Measurements from ENCODE around the gene HDLBP.

The HDLBP gene

DNA sequence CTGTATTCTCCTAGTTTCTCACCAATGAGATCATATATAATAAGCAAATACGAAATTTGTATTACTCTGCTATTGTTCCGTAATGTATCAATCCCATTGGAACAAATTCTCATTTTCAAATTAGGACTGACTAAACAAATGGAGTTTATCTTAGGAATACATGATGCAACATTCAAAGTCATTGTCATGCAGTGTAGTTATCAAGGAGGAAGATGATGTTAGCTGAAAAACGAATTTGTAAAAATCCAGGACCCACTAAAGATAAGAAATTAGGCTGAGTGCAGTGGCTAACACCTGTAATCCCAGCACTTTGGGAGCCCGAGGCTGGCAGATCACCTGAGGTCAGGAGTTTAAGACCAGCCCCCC lies 15.1 kb upstream of the HDLBP start:
- TF ChIP-seq, protein P1, sequence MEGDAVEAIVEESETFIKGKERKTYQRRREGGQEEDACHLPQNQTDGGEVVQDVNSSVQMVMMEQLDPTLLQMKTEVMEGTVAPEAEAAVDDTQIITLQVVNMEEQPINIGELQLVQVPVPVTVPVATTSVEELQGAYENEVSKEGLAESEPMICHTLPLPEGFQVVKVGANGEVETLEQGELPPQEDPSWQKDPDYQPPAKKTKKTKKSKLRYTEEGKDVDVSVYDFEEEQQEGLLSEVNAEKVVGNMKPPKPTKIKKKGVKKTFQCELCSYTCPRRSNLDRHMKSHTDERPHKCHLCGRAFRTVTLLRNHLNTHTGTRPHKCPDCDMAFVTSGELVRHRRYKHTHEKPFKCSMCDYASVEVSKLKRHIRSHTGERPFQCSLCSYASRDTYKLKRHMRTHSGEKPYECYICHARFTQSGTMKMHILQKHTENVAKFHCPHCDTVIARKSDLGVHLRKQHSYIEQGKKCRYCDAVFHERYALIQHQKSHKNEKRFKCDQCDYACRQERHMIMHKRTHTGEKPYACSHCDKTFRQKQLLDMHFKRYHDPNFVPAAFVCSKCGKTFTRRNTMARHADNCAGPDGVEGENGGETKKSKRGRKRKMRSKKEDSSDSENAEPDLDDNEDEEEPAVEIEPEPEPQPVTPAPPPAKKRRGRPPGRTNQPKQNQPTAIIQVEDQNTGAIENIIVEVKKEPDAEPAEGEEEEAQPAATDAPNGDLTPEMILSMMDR (IDR thresholded peaks at IDR 0.05; ENCODE audit: borderline replicate concordance, insufficient read depth, low read depth, low read length), result no peak
- no peak overlapping the region for H3K4me3 ChIP-seq (ENCODE audit: low read depth, low read length)

DNA sequence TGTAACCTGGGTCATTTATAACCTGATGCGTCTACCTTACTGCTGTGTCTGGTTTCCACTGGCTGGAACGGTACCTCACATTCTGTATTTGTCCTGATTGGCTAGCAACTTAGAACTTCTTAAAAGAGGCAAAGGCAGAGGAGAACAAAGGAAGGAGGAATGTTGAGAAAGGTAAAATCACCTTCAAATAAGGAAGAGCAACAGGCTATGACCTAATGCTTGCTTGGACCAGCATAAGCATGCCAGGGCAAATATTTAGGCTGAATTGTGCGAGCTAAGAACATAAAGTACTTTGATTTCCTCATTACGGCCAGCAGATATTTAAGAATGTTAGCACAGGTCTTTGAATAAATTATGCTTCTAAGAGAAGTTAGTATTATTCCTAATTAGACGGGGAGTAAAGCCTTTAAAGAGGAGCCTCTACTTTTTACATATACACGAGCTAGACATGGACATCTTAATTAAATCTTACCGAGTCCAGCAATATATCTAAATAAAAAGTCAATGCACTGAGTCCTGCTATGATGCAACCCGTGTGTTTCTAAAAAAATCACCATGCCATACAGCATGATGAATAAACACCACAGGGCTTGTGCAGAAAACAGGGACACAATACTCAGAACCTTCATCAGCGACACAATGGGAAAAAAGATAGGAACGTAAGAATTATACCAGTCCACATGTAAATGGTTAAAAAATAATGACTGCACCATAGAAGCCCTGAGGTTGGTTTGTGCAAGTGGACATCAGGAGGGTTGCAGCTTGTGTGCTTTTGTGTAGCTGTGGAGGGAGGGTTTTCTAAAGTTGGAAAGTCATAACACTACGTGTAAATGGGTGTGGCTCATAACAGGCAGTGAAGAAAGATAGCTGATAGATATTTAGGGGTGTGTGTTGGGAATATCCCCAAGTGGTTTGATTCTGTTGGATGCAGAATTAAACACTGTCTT lies 14.5 kb upstream of the HDLBP start:
- TF ChIP-seq, protein P1 (IDR thresholded peaks at IDR 0.05; ENCODE audit: borderline replicate concordance, insufficient read depth, low read depth, low read length), result no peak
- H3K4me3 ChIP-seq (ENCODE audit: low read depth, low read length), result no peak overlapping the region

DNA sequence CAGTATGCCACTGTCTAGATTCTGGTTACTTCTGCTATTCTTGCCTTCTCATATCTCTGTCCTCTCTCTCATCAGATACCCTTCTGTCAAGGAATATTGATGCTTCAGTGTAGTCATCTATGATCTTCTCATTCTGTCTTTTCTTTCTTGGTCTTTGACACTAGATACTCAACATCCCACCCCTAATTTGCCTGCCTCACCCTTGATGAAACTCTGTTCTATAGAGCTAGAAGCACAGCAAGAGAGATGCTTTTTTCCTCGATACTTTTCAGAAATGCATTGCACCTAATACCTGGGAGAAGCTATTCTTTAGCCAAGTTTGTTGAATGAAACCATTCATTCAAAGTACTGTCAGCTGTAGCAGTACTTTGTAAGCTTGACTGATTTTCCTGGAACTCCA lies 9.8 kb upstream of the HDLBP start:
- TF ChIP-seq, protein P1 (IDR thresholded peaks at IDR 0.05; ENCODE audit: borderline replicate concordance, insufficient read depth, low read depth, low read length), result no peak
- no peak overlapping the region for H3K4me3 ChIP-seq (ENCODE audit: low read depth, low read length)

GRCh38 chr2:241324775-241325174 lies 9.3 kb upstream of the HDLBP start:
- no peak overlapping the region for H3K4me3 ChIP-seq (ENCODE audit: low read depth, low read length)

DNA sequence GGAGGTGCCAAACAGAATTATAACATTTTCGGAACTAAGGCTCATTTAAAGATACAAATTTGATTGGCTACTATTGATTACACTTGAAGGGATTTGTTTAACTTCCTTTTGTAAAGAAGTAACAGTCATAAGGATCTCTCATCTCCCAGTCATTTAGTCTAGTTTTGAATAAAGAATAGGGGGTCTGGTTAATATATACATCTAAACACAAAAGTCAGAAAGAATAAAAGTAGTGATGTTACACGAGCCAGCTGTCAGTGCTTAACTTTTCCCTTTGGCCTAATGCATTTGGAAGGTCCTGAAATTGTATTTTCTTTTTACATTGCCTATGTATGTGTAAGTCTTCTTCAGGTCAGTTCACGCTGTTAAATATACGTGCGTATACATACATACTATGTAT lies 8.3 kb upstream of the HDLBP start:
- no peak overlapping the region for H3K4me3 ChIP-seq (ENCODE audit: low read depth, low read length)
- TF ChIP-seq, protein P1 (IDR thresholded peaks at IDR 0.05; ENCODE audit: borderline replicate concordance, insufficient read depth, low read depth, low read length), result no peak

More at GRCh38 chr2:241324775-241325174, 9.3 kb upstream of the HDLBP start:
- TF ChIP-seq, protein P1 (IDR thresholded peaks at IDR 0.05; ENCODE audit: borderline replicate concordance, insufficient read depth, low read depth, low read length), result no peak

GRCh38 chr2:241321886-241322285 lies 6.4 kb upstream of the HDLBP start:
- no peak overlapping the region for H3K4me3 ChIP-seq (ENCODE audit: low read depth, low read length)

More at GRCh38 chr2:241321886-241322285, 6.4 kb upstream of the HDLBP start:
- TF ChIP-seq, protein P1 (IDR thresholded peaks at IDR 0.05; ENCODE audit: borderline replicate concordance, insufficient read depth, low read depth, low read length), result no peak
